CD4-positive, alpha-beta T cell (primary cell): ENCODE data around the gene ESYT2. TPM values are rescaled to one million over a fixed set of nuclear protein-coding genes. Genes with fewer than 3 reads are reported as not detected.

Experiments
- ATAC-seq: fragments of 200-7000 bp; cut with Tn5 transposase; one replicate; pipeline ENCODE4 v1.10.0; 2022; ENCODE audit warnings: mild to moderate bottlenecking; ENCODE audit not compliant: poor library complexity
- CTCF ChIA-PET: fragments of 350-600 bp; sonication (Branson Sonifier 250); formaldehyde crosslinking; loops from one replicate; lab custom pipeline; 2021; ENCODE audit warnings: antibody characterized with exemption, inconsistent platforms; lab: Charles Lee
- POLR2A ChIA-PET: fragments of 350-600 bp; sonication (Branson Sonifier 250); formaldehyde crosslinking; loops from one replicate; lab custom pipeline; 2021; ENCODE audit warnings: antibody characterized with exemption, inconsistent platforms; lab: Charles Lee
- DNase-seq, 14 experiments: peaks; one replicate each; pipeline ENCODE4 v3.0.0-alpha.2; 2013 to 2020; ENCODE audit warnings: mixed read lengths in 2 of 14
- H3K27ac ChIP-seq, 2 donors: one replicate each; pipeline versions ENCODE4 v1.5.1 to v1.7.0; 2013; ENCODE audit warnings: low read length in 2 of 2, low read depth in 1 of 2, mild to moderate bottlenecking in 1 of 2
- H3K27me3 ChIP-seq, 2 experiments: 1 replicate in 1 of 2; 2 replicates in 1 of 2; pipeline versions ENCODE4 v1.6.1 to v1.7.0; 2013; ENCODE audit warnings: low read length in 2 of 2, control low read depth in 1 of 2, mild to moderate bottlenecking in 1 of 2, moderate library complexity in 1 of 2; ENCODE audit not compliant: insufficient read depth in 2 of 2, control insufficient read depth in 1 of 2
- H3K36me3 ChIP-seq: one replicate; pipeline ENCODE4 v1.6.1; 2013; ENCODE audit warnings: low read length, control low read depth; ENCODE audit not compliant: insufficient read depth
- H3K4me1 ChIP-seq: one replicate; pipeline ENCODE4 v1.6.1; 2013; ENCODE audit warnings: low read length, control low read depth; ENCODE audit not compliant: insufficient read depth
- H3K4me3 ChIP-seq: one replicate; pipeline ENCODE4 v1.5.1; 2013; ENCODE audit warnings: mild to moderate bottlenecking, low read length, moderate library complexity
- H3K9me3 ChIP-seq, 2 experiments: 1 replicate in 1 of 2; 2 replicates in 1 of 2; pipeline versions ENCODE4 v1.6.1 to v1.7.0; 2013; ENCODE audit warnings: low read length in 2 of 2, mild to moderate bottlenecking in 2 of 2, control low read depth in 1 of 2, moderate library complexity in 1 of 2; ENCODE audit not compliant: control insufficient read depth in 1 of 2, insufficient read depth in 1 of 2
- H3K27ac Mint-ChIP-seq: one replicate; pipeline ENCODE4 v1.8.0; 2020; ENCODE audit warnings: mixed read lengths
- H3K27me3 Mint-ChIP-seq: one replicate; pipeline ENCODE4 v1.8.0; 2021; ENCODE audit warnings: mixed read lengths
- H3K36me3 Mint-ChIP-seq: one replicate; pipeline ENCODE4 v1.8.0; 2021; ENCODE audit warnings: low read depth, mixed read lengths
- H3K4me1 Mint-ChIP-seq: one replicate; pipeline ENCODE4 v1.8.0; 2021; ENCODE audit warnings: low read depth, mixed read lengths
- H3K4me3 Mint-ChIP-seq: one replicate; pipeline ENCODE4 v1.8.0; 2020; ENCODE audit warnings: mild to moderate bottlenecking, mixed read lengths
- H3K9me3 Mint-ChIP-seq: one replicate; pipeline ENCODE4 v1.8.0; 2020; ENCODE audit warnings: mixed read lengths
- CTCF ChIP-seq: fragments of 200-600 bp; IDR thresholded peaks from one replicate; pipeline ENCODE4 v1.8.0; 2022; ENCODE audit warnings: antibody characterized with exemption, mild to moderate bottlenecking
- intact Hi-C, 2 experiments: fragments of 100-400 bp; cut with DNase I in 1 of 2; cut with micrococcal nuclease in 1 of 2; formaldehyde crosslinking; loops; one replicate each; pipeline versions ENCODE4 v1.15.1 to v1.9.0; 2023 to 2025; cut with DNase I, micrococcal nuclease
- total RNA-seq, 174 experiments: library from RNA in 2 of 174; stranded (reverse) in 2 of 174; gene quantifications; one replicate each; pipeline ENCODE4 v1.2.3 and lab custom pipeline; 2021 to 2026

ESYT2 gene
- total RNA-seq, 2 experiments from 2014 or later, result 106 to 112 TPM

GRCh38 chr7:158811894-158812293 is 17.4 kb downstream of the ESYT2 start:
- Histone ChIP-seq H3K4me3 (peak overlapping the region; percentile 29), H3K27me3 (no peaks in the 10 kb centered on the region), H3K27ac (peak overlapping the region; percentile 72 to 86), H3K9me3 (no peaks in the 10 kb centered on the region), H3K4me1 (peaks cover 81% of the 10 kb centered on the region), H3K36me3 (peaks cover 37% of the 10 kb centered on the region)
- intact Hi-C loops, result loop anchor here in 1 of 2 experiments (5.0 kb wide), 1 partner anchor 45 kb away; the partner anchor contains the start of gene DYNC2I1
- ATAC-seq, result no peak
- Mint-ChIP-seq H3K4me1 (peaks cover 98% of the 10 kb centered on the region), H3K27me3 (no peaks in the 10 kb centered on the region), H3K4me3 (peak overlapping the region; percentile 81), H3K36me3 (peaks cover 69% of the 10 kb centered on the region), H3K27ac (peak overlapping the region; percentile 97), H3K9me3 (no peaks in the 10 kb centered on the region)
- ChIA-PET POLR2A (interaction anchor here (1.1 to 12.1 kb wide), 7 partner anchors 13 to 51 kb away, joined by 3 to 256 read pairs (median 8); partner anchors contain the start of gene ESYT2), CTCF (interaction anchor here (1.1 to 1.9 kb wide), 3 partner anchors 12 to 165 kb away, joined by 3 to 6 read pairs (median 4); partner anchors contain the start of gene ESYT2)
- TF ChIP-seq CTCF, result no peak
- no peak for DNase-seq

- peak overlapping the region; percentile 97 for H3K27ac Mint-ChIP-seq
- Histone ChIP-seq H3K9me3 (no peaks in the 10 kb centered on the region), H3K4me3 (no peak overlapping the region), H3K4me1 (peaks cover 78% of the 10 kb centered on the region), H3K27ac (peak overlapping the region; percentile 72 to 86), H3K36me3 (peaks cover 41% of the 10 kb centered on the region), H3K27me3 (no peaks in the 10 kb centered on the region)
- peak; percentile 13 for ATAC-seq
- no peaks in the 10 kb centered on the region for H3K9me3 Mint-ChIP-seq
- TF ChIP-seq CTCF, result no peak
- intact Hi-C loops, result loop anchor here in 1 of 2 experiments (5.0 kb wide), 1 partner anchor 46 kb away; the partner anchor contains the start of gene DYNC2I1
- POLR2A ChIA-PET, result interaction anchor here (1.1 to 12.1 kb wide), 7 partner anchors 12 to 52 kb away, joined by 3 to 256 read pairs (median 8); partner anchors contain the start of gene ESYT2
- peaks cover 72% of the 10 kb centered on the region for H3K36me3 Mint-ChIP-seq
- H3K4me3 Mint-ChIP-seq, result peak overlapping the region; percentile 81
- DNase-seq, result peak in 7 of 14 experiments; percentile 33 to 66 (median 49)
- H3K4me1 Mint-ChIP-seq, result peaks cover 94% of the 10 kb centered on the region
- no peaks in the 10 kb centered on the region for H3K27me3 Mint-ChIP-seq
- CTCF ChIA-PET, result interaction anchor here (1.3 to 1.9 kb wide), 2 partner anchors 13 to 166 kb away, joined by 3 to 6 read pairs; no protein-coding TSS in a partner anchor
Measured at GRCh38 chr7:158811461-158811860, 17.8 kb downstream of the ESYT2 start.

- ATAC-seq (no peak), DNase-seq (no peak)
- ChIA-PET POLR2A (interaction anchor here (1.6 to 12.1 kb wide), 5 partner anchors 12 to 32 kb away, joined by 4 to 256 read pairs (median 8); partner anchors contain the start of gene ESYT2), CTCF (interaction anchor here (1.3 to 1.9 kb wide), 2 partner anchors 13 to 166 kb away, joined by 3 to 6 read pairs; no protein-coding TSS in a partner anchor)
- Histone ChIP-seq H3K27me3 (no peaks in the 10 kb centered on the region), H3K4me1 (peaks cover 72% of the 10 kb centered on the region), H3K27ac (peak overlapping the region; percentile 51 to 86), H3K36me3 (peaks cover 41% of the 10 kb centered on the region), H3K4me3 (no peak overlapping the region), H3K9me3 (no peaks in the 10 kb centered on the region)
- peak overlapping the region; percentile 97 for H3K27ac Mint-ChIP-seq
- TF ChIP-seq CTCF, result no peak
- H3K4me1 Mint-ChIP-seq, result peaks cover 93% of the 10 kb centered on the region
- no peaks in the 10 kb centered on the region for H3K9me3 Mint-ChIP-seq
- no peaks in the 10 kb centered on the region for H3K27me3 Mint-ChIP-seq
- peaks cover 75% of the 10 kb centered on the region for H3K36me3 Mint-ChIP-seq
- H3K4me3 Mint-ChIP-seq, result peak overlapping the region; percentile 76
- intact Hi-C loops, result loop anchor here in 1 of 2 experiments (5.0 kb wide), 1 partner anchor 46 kb away; the partner anchor contains the start of gene DYNC2I1
Measured at GRCh38 chr7:158810846-158811245, 18.5 kb downstream of the ESYT2 start.
